GM19324 (cell line): ENCODE measurements around the gene SLC35A4.

Experiments
- ATAC-seq: cut with Tn5 transposase; IDR thresholded peaks from one replicate; pipeline ENCODE4 v1.9.1; 2021; ENCODE audit warnings: mild to moderate bottlenecking, moderate library complexity; ENCODE audit not compliant: unreplicated experiment, low FRiP score

Gene SLC35A4

DNA sequence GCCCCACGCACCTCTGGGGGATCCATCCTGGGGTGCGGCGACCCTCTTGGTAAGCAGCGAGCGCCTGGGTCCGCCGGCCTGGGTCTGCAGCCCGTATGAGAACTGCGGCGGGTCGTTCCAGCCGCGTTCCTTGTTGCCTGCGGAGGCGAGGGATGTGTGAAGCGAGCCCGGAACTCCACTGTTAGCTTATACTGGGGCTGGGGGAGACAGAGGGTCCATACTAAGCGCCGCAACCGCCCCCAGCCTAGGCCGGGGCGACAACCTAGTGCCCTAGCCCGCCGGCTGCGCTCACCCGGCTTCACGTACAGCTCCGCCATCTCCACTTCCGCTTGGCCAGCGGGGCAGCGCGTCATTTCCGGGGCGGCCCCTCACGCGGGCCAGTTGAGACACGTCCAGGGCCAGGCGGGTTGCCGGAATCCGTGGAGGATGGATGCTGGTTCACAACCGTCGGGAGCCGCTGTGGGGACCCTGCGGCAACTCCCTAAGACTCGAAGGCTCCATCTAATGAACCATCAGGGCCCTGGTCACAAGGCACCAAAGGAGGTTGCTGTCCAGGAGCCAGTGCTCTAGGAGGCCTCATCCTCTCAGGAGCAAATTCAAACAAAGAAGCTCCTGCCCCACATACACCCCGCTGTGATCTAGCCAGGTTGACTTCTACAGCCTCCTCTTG, 7.4 kb upstream of the SLC35A4 start, which contains the start of gene SRA1:
SRA1 (minus strand) TSS at position 338 of the 670 bp plus-strand sequence; CDS start at position 317, 21 bp downstream.
- peak; percentile 96 for ATAC-seq

DNA sequence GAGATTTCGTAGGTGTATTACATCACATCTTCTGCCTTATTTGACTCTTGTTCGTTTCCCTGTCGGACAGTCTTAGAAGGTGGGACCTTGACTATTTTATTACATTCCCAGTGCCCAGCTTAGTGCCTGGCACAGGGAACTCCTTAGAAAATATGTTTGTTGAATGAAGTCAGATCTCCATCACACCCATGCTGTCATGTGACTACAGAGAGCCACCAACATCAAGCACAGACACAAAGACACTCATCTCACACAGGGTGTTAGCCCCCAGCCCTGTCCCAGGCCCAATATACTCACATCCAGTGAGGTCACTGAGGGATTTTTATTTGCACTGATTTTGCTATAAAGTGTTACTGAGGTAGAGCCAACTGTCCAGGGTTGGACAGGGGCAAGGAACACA, 6.7 kb upstream of the SLC35A4 start:
- ATAC-seq = no peak

DNA sequence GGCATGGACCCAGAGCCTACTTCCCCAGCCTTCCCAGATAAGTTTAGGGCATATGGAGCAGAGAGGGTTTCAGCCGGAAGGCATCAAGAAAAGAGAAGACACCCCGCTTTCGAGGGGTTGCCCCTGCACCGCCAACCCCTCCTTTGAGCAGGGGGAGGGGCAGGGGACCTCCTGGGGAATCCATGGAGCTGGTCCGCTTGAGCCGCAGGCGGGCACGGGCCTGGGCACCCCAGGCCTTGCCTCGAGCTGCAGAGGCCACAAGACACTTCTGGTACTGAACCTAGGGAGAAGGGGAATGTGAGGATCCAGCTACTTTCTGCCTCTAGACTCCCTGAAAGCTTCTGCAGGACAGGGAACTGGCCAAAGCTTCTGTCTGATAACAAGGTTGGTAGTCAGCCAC, 6.1 kb upstream of the SLC35A4 start:
- ATAC-seq = no peak

DNA sequence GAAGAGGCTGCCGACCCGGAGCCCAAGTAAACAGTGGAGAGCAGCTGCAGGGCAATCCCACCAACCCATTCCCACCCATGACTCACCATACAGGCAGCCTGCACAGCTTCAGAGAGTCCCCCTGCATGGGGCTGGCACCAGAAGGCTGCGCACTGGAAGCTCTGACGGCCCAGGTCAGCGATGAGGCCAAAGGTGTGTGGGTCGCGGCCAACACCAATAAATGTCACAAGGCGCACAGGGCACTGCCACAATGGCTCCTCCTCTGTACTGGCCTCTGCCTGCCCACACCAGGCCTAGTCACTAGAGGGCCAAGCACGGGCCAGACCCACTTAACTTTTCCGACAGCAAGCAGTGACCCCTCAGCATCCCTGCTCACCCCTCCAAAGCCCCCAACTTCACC, 4.4 kb upstream of the SLC35A4 start:
- ATAC-seq = no peak

DNA sequence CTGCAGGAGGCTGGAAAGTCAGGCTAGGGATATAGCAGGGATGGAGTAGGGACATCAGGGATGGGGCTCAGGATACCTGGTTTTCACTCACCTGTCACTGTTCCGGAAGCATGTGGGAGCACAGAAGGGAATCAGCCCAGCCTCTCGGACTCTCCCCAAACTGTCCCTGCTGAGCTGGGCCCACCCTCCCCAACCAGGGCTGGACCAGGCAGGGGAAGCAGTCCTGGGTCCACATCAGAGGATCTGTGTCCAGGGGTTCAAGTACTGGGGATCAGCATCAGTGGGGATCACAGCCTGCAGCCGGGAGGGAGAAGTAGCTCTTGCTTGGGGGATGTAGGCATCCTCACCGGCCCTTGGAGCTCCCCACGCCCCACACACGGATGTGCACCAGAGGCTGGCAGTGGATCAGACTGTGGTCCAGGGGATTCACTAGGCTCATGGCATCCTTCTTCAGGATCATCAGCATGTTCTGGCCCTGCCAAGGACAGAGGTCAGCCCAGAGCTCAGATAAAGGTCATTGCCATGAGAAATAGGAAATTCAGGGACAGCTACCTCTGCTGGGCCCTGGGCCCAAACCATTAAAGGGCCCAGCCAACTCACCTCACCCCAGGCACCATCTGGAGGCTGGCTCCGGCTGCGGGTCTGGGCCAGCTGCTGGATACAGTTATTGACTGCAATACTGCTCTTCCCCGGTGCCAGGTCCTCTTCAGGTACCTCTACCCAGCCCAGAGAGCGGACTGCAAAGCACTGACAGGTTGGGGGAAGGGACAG, 2.7 kb upstream of the SLC35A4 start:
- ATAC-seq = no peak

DNA sequence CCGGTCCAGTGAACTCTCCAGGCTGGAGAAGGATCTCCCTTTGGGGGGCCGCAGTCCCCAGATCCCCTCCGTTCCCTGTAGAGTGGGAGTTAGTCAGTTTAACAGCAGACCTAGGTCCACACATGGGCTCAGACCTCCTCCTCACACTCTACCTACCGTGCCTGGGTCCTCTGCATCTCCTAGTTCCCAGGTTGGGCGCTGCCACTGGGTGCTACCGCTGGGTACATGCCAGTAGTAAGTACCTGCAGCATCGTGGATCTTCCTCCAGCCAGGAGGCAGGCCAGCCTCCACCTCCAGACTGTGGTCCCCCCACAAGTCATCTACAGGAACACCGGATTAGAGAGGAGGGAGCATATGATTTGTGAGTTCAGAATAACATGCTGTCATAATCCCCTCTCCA, 1.0 kb upstream of the SLC35A4 start:
- no peak for ATAC-seq

DNA sequence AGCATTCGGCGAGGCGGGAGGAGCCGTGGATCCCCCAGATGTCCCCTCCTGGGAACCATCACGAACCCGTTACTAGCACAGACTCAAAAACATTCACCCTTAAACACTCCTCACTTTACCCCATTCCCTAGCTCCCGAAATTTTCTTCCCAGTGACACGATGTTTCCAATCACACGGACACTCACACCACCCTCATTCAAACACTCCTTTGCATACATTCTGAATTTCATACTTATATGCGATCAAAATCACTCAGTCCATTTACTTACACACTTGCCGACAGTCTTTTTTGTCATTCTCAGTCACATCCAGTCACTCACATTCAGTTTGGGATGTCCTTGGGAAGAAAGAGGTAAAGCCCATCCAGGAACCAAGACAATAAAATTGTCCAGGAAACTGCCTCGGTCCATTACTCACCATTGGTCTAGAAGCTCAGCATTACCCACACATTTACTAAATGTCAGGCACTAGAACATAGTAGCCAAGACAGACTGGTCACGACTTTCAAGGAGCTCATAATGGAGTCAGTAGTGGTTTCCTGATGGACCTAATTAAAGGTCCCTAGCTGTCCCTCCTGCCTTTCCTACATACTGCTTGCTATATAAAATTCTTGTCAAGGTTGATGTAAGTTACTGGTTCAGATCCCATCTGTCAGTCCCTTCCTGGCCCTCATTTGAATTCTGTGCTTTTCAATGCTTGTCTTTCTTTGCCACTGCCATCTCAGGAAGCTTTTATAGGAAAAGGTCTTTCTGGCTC, 574 bp downstream of the SLC35A4 start:
- ATAC-seq = peak; percentile 1

DNA sequence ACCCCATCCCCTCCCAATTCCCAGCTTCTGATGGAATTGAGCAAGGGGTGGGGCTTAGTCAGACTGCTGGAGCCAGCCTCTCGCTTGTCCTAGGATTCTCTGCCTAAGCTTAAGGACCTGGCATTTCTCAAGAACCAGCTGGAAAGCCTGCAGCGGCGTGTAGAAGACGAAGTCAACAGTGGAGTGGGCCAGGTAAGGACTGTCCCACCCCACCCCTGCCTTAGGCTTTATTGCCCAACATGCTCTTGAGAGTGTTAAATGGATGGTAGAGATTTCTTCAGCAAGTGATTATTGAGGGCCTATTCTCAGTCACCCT, 1.1 kb downstream of the SLC35A4 start:
- ATAC-seq = no peak

DNA sequence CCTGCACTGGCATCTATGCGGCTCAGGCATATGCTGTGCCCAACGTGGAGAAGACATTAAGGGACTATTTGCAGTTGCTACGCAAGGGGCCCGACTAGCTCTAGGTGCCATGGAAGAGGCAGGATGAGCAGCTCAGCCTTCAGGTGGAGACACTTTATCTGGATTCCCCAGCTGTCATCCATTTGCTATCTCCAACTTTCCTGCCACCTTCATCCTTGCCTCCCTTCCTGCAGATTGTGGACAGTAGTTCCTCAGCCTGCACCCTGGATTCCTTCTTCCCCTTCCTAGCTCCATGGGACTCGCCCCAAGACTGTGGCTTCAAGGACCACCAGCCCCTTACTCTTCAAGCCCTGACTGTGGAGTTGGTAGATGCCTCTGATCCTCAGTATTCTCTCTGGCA, 2.0 kb downstream of the SLC35A4 start:
- ATAC-seq = no peak

DNA sequence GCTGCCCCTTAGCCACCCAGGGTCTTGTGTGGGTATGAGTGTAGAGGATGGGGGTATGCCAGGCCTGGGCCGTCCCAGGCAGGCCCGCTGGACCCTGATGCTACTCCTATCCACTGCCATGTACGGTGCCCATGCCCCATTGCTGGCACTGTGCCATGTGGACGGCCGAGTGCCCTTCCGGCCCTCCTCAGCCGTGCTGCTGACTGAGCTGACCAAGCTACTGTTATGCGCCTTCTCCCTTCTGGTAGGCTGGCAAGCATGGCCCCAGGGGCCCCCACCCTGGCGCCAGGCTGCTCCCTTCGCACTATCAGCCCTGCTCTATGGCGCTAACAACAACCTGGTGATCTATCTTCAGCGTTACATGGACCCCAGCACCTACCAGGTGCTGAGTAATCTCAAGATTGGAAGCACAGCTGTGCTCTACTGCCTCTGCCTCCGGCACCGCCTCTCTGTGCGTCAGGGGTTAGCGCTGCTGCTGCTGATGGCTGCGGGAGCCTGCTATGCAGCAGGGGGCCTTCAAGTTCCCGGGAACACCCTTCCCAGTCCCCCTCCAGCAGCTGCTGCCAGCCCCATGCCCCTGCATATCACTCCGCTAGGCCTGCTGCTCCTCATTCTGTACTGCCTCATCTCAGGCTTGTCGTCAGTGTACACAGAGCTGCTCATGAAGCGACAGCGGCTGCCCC, 2.6 kb downstream of the SLC35A4 start:
- ATAC-seq = no peak

DNA sequence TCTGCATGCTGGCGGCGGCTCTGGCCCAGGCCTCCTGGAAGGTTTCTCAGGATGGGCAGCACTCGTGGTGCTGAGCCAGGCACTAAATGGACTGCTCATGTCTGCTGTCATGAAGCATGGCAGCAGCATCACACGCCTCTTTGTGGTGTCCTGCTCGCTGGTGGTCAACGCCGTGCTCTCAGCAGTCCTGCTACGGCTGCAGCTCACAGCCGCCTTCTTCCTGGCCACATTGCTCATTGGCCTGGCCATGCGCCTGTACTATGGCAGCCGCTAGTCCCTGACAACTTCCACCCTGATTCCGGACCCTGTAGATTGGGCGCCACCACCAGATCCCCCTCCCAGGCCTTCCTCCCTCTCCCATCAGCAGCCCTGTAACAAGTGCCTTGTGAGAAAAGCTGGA, 3.2 kb downstream of the SLC35A4 start:
- no peak for ATAC-seq

DNA sequence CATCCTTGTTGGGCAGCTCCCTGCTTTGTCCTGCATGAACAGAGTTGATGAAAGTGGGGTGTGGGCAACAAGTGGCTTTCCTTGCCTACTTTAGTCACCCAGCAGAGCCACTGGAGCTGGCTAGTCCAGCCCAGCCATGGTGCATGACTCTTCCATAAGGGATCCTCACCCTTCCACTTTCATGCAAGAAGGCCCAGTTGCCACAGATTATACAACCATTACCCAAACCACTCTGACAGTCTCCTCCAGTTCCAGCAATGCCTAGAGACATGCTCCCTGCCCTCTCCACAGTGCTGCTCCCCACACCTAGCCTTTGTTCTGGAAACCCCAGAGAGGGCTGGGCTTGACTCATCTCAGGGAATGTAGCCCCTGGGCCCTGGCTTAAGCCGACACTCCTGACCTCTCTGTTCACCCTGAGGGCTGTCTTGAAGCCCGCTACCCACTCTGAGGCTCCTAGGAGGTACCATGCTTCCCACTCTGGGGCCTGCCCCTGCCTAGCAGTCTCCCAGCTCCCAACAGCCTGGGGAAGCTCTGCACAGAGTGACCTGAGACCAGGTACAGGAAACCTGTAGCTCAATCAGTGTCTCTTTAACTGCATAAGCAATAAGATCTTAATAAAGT, 3.9 kb downstream of the SLC35A4 start:
- no peak for ATAC-seq

DNA sequence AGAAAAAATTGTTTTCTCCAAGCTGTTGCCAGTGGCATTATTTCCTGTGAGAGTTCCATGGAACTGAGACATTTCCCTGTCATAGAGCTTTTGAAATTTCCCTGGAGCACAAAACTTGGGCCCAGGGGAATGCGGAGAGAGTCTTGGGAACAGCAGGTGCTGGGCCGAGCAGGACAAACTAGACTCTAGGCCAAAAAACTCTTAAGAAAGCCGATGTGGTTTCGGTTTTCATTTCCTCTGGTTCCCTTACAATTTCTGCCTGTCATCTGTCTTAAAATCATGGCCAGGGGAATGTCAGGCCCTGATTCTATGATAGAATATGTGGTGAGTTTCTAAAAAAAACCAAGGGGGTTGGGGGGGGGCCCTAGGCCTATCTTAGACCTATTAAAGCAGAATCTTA, 4.6 kb downstream of the SLC35A4 start:
- no peak for ATAC-seq

DNA sequence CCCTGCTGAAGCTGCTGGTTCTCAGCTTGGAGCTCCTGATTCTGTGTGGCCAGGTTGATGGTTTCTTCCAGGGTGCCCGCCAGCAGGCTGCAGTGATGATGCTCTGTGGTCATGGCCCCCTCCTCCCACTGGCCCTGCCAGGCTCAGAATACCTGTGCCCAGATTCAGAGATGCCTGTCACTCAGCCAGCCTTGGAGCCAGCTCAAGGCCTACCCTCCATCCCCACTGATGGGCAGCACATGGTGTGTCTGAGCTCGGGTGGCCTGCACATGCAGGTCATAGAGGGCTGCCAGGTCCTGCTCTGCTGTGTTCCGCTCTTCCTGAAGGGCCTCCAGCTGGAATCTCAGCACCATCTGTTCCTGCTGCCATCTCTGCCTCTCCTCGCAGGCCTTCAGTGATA, 5.4 kb downstream of the SLC35A4 start:
- no peak for ATAC-seq

DNA sequence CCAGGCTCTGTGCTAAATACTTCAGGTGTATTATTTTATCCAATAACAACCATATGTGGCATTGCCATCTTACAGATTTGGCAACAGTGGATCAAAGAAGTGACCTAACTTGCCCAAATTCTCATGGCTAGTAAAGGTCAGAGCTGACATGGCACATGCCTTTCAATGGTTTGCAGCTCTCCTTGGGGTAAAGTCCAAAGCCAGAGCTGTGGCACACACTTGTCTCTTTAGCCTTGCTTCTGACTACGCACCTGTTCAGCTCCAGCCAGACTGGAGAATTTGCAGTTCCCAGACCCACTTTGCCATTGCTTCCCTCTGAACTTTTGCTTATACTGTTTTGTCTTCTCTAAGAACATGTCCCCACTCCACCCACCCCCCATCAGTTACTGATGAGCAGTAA, 5.9 kb downstream of the SLC35A4 start:
- ATAC-seq = no peak

DNA sequence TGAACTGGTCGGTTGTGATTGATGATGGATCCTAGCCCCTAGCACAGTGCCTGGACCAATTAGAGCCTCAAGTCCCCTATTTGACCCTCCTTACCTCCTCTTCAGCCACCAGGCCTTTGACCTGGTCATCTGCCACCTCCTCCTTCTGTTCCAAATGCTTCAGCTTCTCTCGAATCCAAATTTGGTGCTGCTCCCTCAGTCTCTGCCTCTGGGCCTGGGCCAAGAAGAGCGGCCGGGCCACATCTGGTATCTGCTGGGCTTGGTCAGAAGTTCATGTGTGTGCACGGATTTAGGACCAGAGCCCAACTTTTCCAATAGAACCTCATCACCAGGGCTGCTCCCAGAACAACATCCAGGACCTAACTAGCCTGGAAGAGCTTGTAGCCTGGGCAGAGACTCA, 6.5 kb downstream of the SLC35A4 start:
- no peak for ATAC-seq

DNA sequence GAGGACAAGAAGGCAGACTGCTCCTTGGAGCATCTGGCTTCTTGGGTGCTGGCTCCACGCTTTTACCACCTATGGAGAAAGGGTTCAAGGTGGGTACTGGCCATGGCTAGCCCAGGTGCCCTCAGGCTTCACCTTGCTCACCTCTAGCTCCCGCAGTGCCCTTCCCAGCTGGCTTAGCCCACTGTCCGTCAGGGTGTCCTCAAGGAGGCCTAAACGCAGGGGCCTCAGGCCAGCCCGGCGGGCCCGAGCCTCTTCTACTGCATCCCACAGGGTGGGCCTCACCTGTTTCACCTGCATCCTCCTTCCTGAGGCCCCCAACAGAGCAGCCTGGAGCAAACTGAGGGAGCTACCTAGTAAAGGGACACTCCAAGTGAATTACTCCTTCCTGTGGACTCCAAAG, 9.1 kb downstream of the SLC35A4 start:
- ATAC-seq = no peak

DNA sequence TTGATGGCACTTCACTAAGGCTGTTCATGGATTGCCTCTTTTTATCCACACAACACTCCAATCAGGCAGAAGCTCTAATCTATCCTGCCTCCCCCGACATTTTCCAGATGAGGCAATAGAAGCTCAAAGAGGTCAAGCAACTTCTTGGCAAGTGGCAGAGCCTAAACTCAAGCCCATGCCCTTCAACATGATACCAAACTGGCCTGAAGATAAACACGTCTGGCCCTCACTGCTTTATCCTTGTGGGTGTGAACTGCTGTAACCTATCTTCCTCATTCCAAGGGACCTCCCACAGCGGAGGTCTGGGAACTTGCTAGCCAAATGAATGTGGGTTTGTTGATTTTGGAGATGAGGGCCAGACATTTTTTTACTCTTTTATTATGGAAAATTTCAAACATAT, 9.5 kb downstream of the SLC35A4 start:
- ATAC-seq = no peak

DNA sequence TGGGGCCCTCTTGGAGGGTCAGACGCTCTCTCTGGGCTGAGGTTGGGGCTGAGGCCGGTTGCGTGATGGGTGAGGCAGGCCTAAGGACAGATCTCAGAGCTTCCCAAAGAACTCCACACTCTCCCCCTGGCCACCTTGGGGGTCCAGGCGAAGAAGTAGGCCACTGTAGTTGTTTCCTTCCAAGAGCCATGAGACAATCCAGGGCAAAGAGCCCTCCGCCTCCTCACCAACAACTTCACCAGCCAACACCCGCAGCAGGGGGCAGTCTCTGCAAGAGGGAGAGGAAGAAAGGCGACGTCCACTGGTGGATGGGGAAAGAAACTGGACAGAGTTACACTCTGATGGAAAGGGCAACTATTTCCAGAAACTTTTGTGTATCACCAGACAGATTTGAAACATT, 10.7 kb downstream of the SLC35A4 start:
- ATAC-seq = no peak

DNA sequence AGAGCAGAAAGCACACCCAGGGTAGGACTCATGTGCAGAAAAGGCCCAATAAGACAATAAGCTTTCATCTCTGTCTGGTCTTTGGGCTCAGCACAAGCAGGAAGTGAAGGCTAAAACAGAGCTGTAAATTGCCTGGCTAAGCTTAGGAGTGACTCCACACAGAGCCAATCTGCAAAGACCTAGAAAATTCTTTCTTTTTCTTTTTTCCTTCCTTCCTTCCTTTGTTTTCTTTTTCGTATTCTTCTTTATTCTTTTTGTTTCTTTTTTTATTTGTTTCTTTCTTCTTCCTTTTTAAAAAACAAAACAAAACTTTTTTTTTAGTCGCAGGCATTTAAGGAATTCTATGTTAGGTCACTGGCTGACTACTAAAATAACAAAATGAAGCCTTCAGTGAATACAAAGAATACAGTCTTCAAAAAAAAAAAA, 12.2 kb downstream of the SLC35A4 start:
- ATAC-seq = no peak
